GM18498 (cell line): ENCODE results near the gene MAPK8IP1.

Source experiments
- ATAC-seq: cut with Tn5 transposase; IDR thresholded peaks from one replicate; pipeline ENCODE4 v1.9.1; 2021; ENCODE audit warnings: mild to moderate bottlenecking, moderate library complexity; ENCODE audit not compliant: unreplicated experiment

Gene MAPK8IP1

GRCh38 chr11:45924036-45924915 is 38.8 kb downstream of the MAPK8IP1 start:
- no peak for ATAC-seq

GRCh38 chr11:45924927-45925326 is 39.5 kb downstream of the MAPK8IP1 start:
- no peak for ATAC-seq

- no peak for ATAC-seq
These were observed 40.1 kb downstream of the MAPK8IP1 start for GRCh38 chr11:45925550-45925949.

GRCh38 chr11:45926001-45926401 is 40.5 kb downstream of the MAPK8IP1 start:
- ATAC-seq: no peak

DNA sequence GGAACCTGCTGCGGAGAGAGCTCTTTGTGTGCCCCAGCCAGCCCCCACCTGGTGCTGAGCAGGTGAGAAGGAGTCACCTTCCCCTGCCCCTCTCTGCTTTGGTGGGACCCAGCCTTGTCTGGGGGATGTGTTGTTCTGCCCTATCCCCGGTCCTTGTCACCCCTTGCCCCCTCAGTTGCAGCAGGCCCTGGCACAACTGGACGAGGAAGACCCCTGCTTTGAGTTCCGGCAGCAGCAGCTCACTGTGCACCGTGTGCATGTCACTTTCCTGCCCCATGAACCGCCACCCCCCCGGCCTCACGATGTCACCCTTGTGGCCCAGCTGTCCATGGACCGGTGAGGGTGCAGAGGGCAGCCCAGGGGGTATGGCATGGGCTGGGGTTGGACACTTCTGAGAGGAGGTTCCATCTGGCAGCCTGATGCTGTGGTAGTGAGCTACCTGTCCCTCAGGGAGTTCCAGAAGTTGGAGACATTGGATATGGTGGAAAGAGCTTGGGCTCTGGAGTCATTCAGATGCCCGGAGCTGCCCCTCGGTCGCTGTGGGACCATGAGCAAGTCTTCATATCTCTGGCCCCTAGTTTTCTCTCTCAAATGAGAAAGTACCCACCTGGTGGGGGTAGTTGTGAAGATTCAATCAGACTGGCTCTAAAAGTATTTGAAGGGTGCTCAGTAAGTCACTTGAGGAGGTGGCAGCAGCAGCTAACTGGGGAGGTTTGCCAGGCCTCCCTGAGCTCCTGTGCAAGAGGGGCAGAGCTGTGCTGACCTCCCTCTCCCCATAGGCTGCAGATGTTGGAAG is 41.3 kb downstream of the MAPK8IP1 start:
- no peak for ATAC-seq

GRCh38 chr11:45927332-45927683 is 41.9 kb downstream of the MAPK8IP1 start:
- no peak for ATAC-seq

- no peak for ATAC-seq
These were observed 42.4 kb downstream of the MAPK8IP1 start for GRCh38 chr11:45927684-45928413.

DNA sequence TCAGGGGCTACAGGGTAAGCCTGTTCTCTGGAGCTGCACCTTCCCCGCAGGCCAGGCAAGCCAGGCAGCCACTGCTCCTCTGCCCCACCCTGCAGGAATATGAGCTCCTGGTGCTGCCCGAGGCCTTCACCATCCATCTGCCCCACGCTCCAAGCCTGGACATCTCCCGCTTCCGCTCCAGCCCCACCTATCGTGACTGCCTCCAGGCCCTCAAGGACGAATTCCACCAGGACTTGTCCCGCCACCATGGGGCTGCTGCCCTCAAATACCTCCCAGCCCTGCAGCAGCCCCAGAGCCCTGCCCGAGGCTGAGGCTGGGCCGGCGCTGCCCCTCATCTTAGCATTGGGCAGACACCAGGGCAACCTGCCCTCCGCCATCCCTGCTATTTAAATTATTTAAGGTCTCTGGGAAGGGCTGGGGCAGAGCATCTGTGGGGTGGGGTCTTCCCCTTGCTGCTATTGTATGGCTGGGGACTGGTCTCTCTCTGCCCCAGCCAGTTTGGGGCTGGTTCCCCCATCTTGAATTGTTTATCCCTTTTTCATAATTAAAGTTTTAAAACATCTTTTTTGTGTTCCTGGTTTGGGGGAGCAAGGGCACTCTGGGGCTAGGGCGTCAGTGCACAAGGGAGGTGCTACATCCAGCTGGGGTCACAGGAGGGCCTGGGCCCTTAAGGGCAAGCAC is 43.2 kb downstream of the MAPK8IP1 start:
- ATAC-seq: no peak

DNA sequence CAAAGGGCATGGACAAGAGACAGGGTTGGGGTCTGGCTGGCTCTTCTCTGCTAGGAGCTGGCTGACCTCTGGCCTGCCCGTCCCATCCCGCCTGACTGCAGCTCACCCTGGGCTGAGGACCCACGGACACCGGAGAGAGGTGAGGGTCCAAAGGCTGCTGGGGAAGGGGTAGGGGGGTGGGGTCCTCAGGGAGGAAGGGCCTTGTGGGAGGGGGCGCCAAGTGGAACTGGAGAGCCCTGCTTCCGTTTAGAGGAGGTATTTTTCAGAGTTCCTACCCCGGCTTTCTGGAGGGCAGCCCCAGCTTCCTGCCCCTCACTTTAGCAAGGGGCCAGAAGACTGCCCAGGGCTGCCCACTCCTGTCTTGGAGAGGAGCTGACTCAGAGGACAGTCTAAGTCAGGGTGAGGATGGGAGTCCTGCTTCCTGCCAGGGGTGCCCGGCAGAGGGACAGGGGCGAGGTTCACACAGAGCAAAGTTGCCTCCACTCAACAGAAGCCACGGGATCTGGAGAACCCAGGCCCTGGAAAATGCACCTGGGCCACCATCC is 44.1 kb downstream of the MAPK8IP1 start:
- ATAC-seq: peak; percentile 12

DNA sequence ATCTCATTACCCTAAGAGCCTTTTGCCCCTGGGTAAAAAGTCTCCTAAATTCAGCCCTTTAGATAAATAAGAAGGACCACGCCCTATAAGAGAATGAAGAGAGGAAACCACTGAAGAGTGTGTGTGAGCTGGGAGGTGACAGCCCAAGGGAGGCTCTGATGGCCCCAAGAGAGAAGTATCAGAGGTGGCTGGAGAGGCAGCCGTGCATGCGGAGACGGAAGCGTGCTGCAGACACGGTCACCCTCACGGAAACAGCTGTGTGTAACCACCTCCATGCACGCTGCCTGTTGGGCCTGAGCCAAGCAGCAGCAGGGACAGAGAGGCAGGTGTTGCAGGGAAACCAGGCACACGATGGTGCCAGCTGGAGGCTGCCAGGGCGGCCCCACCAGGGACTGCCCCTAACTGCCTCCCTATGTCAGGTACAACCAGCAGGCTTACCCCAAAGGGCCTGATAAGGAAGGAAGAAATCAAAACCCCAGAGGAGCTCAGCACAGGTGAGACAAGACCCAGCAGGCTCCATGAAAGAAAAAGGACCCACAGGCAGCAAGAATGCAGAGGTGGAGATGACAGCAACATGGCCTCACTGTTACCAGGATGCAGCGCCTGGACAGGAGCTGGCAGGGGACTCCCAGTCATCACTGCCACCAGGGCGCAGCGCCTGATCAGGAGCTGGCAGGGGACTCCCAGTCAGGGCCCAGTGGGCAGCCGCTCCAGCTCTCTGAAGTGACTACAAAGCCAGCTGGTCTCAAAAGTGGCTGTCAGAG is 44.8 kb downstream of the MAPK8IP1 start:
- ATAC-seq: peak; percentile 92

DNA sequence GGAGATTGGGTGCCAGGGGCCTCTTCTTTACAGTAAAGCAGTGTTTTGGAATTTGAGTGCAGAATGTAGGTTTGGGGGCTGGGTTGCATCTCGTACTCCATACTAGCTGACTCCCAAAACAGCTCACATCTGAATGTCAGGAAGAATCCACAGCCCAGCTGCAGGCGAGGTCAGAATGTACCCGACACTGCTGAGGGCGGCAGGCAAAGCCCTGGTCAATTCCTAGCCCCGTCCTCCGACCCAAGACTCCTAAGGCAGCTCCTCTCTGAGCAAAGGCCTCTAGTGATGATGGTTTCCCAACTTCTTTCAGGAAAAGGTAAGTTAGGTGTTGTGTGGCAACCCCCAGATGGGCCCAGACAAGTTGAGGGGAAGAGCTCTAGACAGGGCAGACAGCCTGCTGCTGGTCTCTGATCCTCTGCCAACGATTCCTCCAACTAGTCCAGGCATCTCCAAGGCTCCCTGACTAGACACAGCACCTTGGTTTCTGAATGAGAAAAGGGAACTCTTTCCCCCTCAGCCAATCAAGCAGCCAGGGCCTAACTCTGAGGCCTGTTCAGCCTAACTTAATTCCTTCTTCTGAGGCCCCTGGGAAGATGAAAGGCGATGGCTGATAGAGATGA is 45.6 kb downstream of the MAPK8IP1 start:
- ATAC-seq: no peak

- ATAC-seq: no peak
These were observed 46.3 kb downstream of the MAPK8IP1 start for GRCh38 chr11:45931739-45932138.

DNA sequence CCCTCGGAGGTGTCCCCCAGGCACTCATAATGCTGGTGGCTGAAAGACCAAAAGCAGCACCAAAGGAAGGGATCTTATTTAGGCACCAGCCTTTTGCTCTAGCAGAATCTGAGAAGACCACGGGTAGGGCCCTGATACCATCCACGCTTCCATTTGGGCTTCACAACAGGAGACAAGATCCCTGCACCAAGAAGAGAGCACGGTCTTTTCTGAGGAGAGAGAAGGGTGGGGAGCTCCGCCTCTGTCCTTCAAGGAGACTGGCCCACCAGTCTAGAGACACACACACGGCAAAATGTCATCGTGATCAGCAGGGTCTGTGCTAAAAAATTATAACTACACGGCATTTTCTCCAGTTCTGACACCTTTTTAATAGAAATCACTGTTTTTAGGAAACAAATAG is 46.8 kb downstream of the MAPK8IP1 start:
- no peak for ATAC-seq

DNA sequence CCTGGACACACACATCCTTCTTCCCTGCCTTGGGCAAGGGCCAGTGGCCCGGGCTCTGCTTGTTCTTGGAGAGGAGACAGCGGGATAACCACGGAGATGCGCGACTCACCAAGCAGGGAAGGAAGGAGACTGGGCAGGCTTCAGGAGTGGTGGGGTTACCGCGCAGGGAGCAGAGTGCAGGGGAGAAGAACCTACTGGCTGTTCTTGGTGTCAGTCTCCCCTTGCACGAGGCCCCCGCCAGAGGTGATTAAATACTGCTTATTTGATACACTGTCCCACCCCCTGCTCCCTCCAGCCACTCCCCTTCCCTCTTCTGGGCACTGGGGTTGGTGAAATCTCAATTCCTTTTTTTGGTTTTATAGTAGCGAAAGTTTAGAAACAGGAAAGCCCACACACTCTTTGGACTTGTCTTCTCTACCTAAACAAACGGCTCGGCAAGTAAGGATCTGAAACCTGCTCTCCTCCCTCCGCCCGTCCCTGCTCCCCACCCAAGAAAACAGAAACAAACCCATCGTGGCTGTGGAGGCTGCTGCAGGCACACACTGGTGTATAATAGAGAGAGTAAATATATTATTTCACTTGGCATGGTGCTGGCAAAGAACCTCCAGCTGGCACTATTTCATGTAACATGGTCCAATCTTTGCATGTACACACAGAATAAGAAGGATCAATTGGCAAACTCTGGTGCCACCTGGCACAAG is 47.8 kb downstream of the MAPK8IP1 start:
- no peak for ATAC-seq

DNA sequence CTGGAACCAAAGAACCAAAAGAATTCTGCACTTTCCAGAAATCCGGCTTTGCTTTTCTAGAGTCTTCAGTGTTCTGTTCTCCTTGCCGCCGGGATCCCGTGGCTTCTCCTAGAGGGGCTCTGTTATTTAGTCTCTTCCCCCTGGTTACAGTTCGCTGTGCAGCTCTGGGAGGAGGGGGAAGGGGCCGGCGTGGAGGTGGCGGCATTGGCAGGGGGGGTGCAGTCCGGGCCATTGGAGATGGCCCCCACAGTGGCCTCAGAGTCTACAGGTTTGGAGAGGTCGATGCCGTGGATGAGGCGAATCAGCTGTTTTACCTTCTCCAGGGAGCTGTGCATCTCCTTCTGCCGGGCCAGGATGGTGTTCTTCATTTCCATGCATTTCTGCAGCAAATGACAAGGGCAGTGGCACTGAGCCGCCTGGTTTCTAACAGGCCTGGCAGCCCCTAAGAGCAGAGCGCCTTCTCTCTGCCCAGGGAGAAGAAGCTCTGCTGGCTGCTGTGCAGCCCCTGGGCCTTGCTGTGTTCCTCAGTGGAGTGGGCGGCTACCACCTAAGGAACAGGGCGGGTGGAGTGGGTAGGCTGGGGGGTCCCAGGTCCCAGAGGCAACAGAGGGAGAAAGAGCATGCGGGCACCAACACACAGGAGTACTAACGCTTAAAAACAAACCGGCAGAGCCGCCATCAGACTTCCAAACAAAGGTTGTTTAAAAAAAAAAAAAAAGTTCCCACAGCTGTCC is 48.6 kb downstream of the MAPK8IP1 start:
- no peak for ATAC-seq

GRCh38 chr11:45934580-45935318 is 49.3 kb downstream of the MAPK8IP1 start:
- ATAC-seq: no peak

DNA sequence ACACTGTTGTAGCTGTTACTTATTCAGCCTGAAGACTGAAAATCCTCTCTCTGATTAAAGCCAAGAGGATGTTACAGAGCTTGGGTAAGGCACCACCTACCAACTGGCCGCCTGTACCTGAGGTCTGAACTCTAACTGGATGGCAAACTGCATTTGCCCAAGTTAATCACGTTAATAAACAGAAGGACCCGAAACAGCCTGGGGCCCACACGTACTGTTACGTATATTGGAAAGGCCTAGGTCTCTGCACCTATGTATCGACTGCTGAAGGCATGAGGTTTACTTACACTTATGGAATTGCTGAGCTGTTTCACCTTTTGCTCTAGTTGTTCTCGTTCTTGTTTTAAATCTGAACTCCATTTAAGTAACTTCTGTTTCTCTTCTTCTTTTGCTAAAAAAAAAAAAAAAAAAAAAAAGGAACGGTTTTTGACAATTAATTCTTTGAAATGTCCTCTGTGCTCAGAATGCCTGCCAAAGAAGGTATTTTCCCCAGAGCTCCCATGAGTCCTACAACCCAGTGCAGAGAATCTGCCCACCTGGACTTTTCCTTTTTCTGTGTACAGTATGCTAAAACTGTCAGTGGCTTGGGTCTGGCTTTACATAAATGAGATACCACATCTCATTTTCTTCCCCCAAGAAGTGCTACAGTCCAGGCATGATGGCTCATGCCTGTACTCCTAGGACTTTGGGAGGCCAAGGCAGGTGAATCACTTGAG is 50.1 kb downstream of the MAPK8IP1 start:
- ATAC-seq: no peak
